GM23338 (cell line): ENCODE results near the gene MDN1. TPM values are rescaled to one million over a fixed set of nuclear protein-coding genes. Genes with fewer than 3 reads are reported as not detected.

Source experiments
- ATAC-seq: fragments of 200-7000 bp; cut with Tn5 transposase; 3 replicates; pipeline ENCODE4 v1.9.1; 2020
- DNase-seq: peaks from one replicate; pipeline ENCODE4 v3.0.0-alpha.2; 2015; ENCODE audit warnings: low spot score
- H2AFZ ChIP-seq: fragments of 200-600 bp; sonication (generic); 2 replicates; pipeline ENCODE4 v1.8.0; 2016; ENCODE audit warnings: antibody characterized with exemption, mild to moderate bottlenecking, moderate library complexity
- H3F3A ChIP-seq: fragments of 200-600 bp; sonication (generic); replicated peaks from 2 replicates; pipeline ENCODE4 v1.8.0; 2017; ENCODE audit warnings: antibody characterized with exemption, mixed run types, low read depth
- H3K27ac ChIP-seq: fragments of 200-600 bp; sonication (generic); 2 replicates; pipeline ENCODE4 v1.6.1; 2016; ENCODE audit warnings: low read depth
- H3K27me3 ChIP-seq: fragments of 200-600 bp; sonication (generic); 2 replicates; pipeline ENCODE4 v1.8.0; 2016; ENCODE audit warnings: mild to moderate bottlenecking, mixed run types, moderate library complexity; ENCODE audit not compliant: insufficient read depth
- H3K36me3 ChIP-seq: fragments of 200-600 bp; sonication (generic); 2 replicates; pipeline ENCODE4 v1.8.0; 2016; ENCODE audit warnings: mild to moderate bottlenecking; ENCODE audit not compliant: insufficient read depth
- H3K4me1 ChIP-seq: fragments of 200-600 bp; sonication (generic); 2 replicates; pipeline ENCODE4 v1.8.0; 2016; ENCODE audit warnings: mild to moderate bottlenecking, moderate library complexity; ENCODE audit not compliant: insufficient read depth
- H3K4me2 ChIP-seq: fragments of 200-600 bp; sonication (generic); 2 replicates; pipeline ENCODE4 v1.7.1; 2017; ENCODE audit warnings: mixed run types
- H3K4me3 ChIP-seq: fragments of 200-600 bp; sonication (generic); 2 replicates; pipeline ENCODE4 v1.6.1; 2016; ENCODE audit warnings: mixed run types
- H3K79me2 ChIP-seq: fragments of 200-600 bp; sonication (generic); replicated peaks from 2 replicates; pipeline ENCODE4 v1.8.0; 2017; ENCODE audit warnings: mild to moderate bottlenecking; ENCODE audit not compliant: insufficient read depth
- H3K9me2 ChIP-seq: fragments of 200-600 bp; sonication (generic); 2 replicates; pipeline ENCODE4 v1.8.0; 2017; ENCODE audit not compliant: insufficient read depth
- H4K20me1 ChIP-seq: fragments of 200-600 bp; sonication (generic); replicated peaks from 2 replicates; pipeline ENCODE4 v1.8.0; 2017; ENCODE audit warnings: mild to moderate bottlenecking; ENCODE audit not compliant: insufficient read depth
- H3K27ac Mint-ChIP-seq: 2 replicates; pipeline ENCODE4 v1.8.0; 2020; ENCODE audit warnings: inconsistent platforms, mild to moderate bottlenecking, moderate library complexity, mixed read lengths
- H3K27me3 Mint-ChIP-seq: 3 replicates; pipeline ENCODE4 v1.8.0; 2022; ENCODE audit warnings: low read depth, mild to moderate bottlenecking, moderate library complexity, mixed read lengths, inconsistent platforms; ENCODE audit not compliant: insufficient read depth, poor library complexity
- H3K36me3 Mint-ChIP-seq: 3 replicates; pipeline ENCODE4 v1.8.0; 2021; ENCODE audit warnings: low read depth, mild to moderate bottlenecking, inconsistent platforms, moderate library complexity, mixed read lengths
- H3K4me1 Mint-ChIP-seq: 3 replicates; pipeline ENCODE4 v1.8.0; 2020; ENCODE audit warnings: mild to moderate bottlenecking, inconsistent platforms, mixed read lengths
- H3K4me3 Mint-ChIP-seq: 3 replicates; pipeline ENCODE4 v1.8.0; 2021; ENCODE audit warnings: moderate library complexity, mild to moderate bottlenecking, inconsistent platforms, mixed read lengths
- H3K9me3 Mint-ChIP-seq: 3 replicates; pipeline ENCODE4 v1.8.0; 2020; ENCODE audit warnings: moderate library complexity, mild to moderate bottlenecking, inconsistent platforms, mixed read lengths
- CREB1 ChIP-seq: fragments of 250-450 bp; sonication (Bioruptor Pico); IDR thresholded peaks from 2 replicates; pipeline ENCODE4 v1.5.0; 2020; ENCODE audit warnings: low read depth, mild to moderate bottlenecking, moderate library complexity
- EZH2 ChIP-seq: fragments of 200-600 bp; sonication (generic); IDR thresholded peaks from one replicate; pipeline ENCODE4 v1.8.0; 2017; ENCODE audit warnings: antibody characterized with exemption, mild to moderate bottlenecking, low read depth; ENCODE audit not compliant: unreplicated experiment
- JUNB ChIP-seq: IDR thresholded peaks from one replicate; pipeline ENCODE4 v1.6.1; 2016; ENCODE audit warnings: antibody characterized with exemption; ENCODE audit not compliant: unreplicated experiment
- NANOG ChIP-seq: IDR thresholded peaks from 2 replicates; pipeline ENCODE4 v1.6.1; 2016; ENCODE audit warnings: antibody characterized with exemption, borderline replicate concordance
- STAT1 ChIP-seq: IDR thresholded peaks from one replicate; pipeline ENCODE4 v1.6.1; 2016; ENCODE audit warnings: antibody characterized with exemption; ENCODE audit not compliant: unreplicated experiment
- ZNF114 ChIP-seq: fragments of 250-450 bp; sonication (Bioruptor Pico); IDR thresholded peaks from 2 replicates; pipeline ENCODE4 v1.5.0; 2020; ENCODE audit warnings: mild to moderate bottlenecking, moderate library complexity
- polyA plus RNA-seq: library from polyadenylated mRNA; unstranded; fragments of >200 nt; fragmentation: Nextera tagmentation; extraction: Ambion mirVana; gene quantifications from 2 replicates; pipeline ENCODE4 v1.2.1, GENCODE V29; 2016
- total RNA-seq: library from RNA; depleted of rRNA; stranded (reverse); fragments of >200 nt; shearing (Covaris generic); gene quantifications from 2 replicates; pipeline ENCODE4 v1.2.3, GENCODE V29; 2014
- TF ChIP-seq, protein P1 (sequence below): fragments of 250-450 bp; sonication (Bioruptor Pico); IDR thresholded peaks from 2 replicates; pipeline ENCODE4 v1.5.0; 2020; ENCODE audit warnings: mild to moderate bottlenecking, moderate library complexity
- TF ChIP-seq, protein P2 (sequence below): IDR thresholded peaks from 2 replicates; pipeline ENCODE4 v1.6.1; 2016; ENCODE audit warnings: antibody characterized with exemption

Gene MDN1
- total and polyA plus RNA-seq, 2 experiments from 2014 or later, result 165 to 217 TPM

DNA sequence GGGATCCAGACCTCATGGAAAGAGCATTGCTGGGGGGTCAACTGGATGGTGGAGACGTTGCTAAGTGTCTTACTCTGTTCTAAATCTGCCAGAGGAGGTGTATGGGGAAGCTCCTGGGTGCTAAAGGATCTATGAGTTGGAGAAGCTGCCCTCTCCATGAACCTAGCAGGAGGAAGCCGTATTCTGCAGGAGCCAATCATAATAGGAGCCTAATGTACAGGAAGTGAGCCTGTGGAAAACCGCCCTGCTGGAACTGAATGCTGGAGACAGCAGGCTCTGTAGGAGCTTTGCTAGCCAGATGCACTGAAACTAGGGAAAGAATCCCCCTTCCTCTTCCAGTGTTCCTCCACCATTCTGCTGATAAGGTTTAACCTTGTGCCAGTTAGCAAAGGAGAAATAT, 20.9 kb upstream of the MDN1 start (continued):
- TF ChIP-seq, protein P1, sequence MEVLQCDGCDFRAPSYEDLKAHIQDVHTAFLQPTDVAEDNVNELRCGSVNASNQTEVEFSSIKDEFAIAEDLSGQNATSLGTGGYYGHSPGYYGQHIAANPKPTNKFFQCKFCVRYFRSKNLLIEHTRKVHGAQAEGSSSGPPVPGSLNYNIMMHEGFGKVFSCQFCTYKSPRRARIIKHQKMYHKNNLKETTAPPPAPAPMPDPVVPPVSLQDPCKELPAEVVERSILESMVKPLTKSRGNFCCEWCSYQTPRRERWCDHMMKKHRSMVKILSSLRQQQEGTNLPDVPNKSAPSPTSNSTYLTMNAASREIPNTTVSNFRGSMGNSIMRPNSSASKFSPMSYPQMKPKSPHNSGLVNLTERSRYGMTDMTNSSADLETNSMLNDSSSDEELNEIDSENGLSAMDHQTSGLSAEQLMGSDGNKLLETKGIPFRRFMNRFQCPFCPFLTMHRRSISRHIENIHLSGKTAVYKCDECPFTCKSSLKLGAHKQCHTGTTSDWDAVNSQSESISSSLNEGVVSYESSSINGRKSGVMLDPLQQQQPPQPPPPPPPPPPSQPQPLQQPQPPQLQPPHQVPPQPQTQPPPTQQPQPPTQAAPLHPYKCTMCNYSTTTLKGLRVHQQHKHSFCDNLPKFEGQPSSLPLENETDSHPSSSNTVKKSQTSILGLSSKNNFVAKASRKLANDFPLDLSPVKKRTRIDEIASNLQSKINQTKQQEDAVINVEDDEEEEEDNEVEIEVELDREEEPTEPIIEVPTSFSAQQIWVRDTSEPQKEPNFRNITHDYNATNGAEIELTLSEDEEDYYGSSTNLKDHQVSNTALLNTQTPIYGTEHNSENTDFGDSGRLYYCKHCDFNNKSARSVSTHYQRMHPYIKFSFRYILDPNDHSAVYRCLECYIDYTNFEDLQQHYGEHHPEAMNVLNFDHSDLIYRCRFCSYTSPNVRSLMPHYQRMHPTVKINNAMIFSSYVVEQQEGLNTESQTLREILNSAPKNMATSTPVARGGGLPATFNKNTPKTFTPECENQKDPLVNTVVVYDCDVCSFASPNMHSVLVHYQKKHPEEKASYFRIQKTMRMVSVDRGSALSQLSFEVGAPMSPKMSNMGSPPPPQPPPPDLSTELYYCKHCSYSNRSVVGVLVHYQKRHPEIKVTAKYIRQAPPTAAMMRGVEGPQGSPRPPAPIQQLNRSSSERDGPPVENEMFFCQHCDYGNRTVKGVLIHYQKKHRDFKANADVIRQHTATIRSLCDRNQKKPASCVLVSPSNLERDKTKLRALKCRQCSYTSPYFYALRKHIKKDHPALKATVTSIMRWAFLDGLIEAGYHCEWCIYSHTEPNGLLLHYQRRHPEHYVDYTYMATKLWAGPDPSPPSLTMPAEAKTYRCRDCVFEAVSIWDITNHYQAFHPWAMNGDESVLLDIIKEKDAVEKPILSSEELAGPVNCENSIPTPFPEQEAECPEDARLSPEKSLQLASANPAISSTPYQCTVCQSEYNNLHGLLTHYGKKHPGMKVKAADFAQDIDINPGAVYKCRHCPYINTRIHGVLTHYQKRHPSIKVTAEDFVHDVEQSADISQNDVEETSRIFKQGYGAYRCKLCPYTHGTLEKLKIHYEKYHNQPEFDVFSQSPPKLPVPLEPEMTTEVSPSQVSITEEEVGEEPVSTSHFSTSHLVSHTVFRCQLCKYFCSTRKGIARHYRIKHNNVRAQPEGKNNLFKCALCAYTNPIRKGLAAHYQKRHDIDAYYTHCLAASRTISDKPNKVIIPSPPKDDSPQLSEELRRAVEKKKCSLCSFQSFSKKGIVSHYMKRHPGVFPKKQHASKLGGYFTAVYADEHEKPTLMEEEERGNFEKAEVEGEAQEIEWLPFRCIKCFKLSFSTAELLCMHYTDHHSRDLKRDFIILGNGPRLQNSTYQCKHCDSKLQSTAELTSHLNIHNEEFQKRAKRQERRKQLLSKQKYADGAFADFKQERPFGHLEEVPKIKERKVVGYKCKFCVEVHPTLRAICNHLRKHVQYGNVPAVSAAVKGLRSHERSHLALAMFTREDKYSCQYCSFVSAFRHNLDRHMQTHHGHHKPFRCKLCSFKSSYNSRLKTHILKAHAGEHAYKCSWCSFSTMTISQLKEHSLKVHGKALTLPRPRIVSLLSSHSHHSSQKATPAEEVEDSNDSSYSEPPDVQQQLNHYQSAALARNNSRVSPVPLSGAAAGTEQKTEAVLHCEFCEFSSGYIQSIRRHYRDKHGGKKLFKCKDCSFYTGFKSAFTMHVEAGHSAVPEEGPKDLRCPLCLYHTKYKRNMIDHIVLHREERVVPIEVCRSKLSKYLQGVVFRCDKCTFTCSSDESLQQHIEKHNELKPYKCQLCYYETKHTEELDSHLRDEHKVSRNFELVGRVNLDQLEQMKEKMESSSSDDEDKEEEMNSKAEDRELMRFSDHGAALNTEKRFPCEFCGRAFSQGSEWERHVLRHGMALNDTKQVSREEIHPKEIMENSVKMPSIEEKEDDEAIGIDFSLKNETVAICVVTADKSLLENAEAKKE (CRISPR knock-in tag), result no peak
- TF ChIP-seq NANOG, result no peak
- TF ChIP-seq ZNF114 (CRISPR knock-in tag), result no peak

DNA sequence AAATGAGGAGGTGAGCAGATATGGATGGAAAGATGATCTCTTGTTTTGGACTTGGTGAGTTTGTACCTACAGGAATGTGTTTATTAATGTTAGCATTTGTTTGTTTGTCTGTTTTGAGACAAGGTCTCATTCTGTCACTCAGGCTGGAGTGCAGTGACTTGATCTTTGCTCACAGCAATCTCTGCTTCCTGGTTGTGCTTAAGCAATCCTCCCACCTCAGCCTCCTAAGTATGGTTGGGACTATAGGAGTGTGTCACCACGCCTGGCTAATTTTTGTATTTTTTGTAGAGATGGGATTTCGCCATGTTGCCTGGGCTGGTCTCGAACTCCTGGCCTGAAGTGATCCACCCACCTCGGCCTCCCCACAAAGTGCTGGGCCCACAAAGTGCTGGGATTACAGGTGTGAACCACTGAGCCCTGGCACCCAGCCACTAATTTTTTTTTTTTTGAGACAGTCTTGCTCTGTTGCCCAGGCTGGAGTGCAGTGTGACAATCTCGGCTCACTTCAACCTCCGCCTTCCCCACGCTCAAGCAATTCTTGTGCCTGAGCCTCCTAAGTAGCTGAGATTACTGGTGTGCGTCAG, 17.1 kb upstream of the MDN1 start:
- Histone ChIP-seq H4K20me1 (peaks cover 41% of the 10 kb centered on the region), H3F3A (no peaks in the 10 kb centered on the region), H3K4me3 (no peak overlapping the region), H3K9me2 (no peaks in the 10 kb centered on the region), H3K4me1 (no peaks in the 10 kb centered on the region), H3K27ac (0 out of 2 replicates have a peak overlapping the region, but pooled peaks have one; percentile 30), H3K27me3 (no peaks in the 10 kb centered on the region), H3K36me3 (peaks cover 23% of the 10 kb centered on the region), H2AFZ (no peak overlapping the region), H3K4me2 (no peak overlapping the region), H3K79me2 (peaks cover 99% of the 10 kb centered on the region)
- Mint-ChIP-seq H3K36me3 (peaks cover 62% of the 10 kb centered on the region), H3K27ac (no peak overlapping the region), H3K27me3 (no peaks in the 10 kb centered on the region), H3K4me3 (no peak overlapping the region), H3K9me3 (no peaks in the 10 kb centered on the region), H3K4me1 (no peaks in the 10 kb centered on the region)
- no peak for ATAC-seq
- no peak for DNase-seq
- TF ChIP-seq NANOG (no peak), EZH2 (no peak), STAT1 (no peak), CREB1 (CRISPR knock-in tag) (no peak), JUNB (no peak)
- TF ChIP-seq, protein P2, sequence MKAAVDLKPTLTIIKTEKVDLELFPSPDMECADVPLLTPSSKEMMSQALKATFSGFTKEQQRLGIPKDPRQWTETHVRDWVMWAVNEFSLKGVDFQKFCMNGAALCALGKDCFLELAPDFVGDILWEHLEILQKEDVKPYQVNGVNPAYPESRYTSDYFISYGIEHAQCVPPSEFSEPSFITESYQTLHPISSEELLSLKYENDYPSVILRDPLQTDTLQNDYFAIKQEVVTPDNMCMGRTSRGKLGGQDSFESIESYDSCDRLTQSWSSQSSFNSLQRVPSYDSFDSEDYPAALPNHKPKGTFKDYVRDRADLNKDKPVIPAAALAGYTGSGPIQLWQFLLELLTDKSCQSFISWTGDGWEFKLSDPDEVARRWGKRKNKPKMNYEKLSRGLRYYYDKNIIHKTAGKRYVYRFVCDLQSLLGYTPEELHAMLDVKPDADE, result no peak
